A673 (cell line): Measurements from ENCODE around the gene WDFY3. TPM values are rescaled to one million over a fixed set of nuclear protein-coding genes. Genes with fewer than 3 reads are reported as not detected.

Experiments
- BruUV-seq: library from RNA; stranded (reverse); fragments of 400-500 nt; replicated peaks from 2 replicates; lab custom pipeline; 2021; lab: Mats Ljungman, UMichigan
- CTCF ChIA-PET: fragments of 300-600 bp; sonication (Branson Sonifier 250); formaldehyde crosslinking; loops from one replicate; lab custom pipeline; 2022; ENCODE audit warnings: antibody characterized with exemption; lab: Charles Lee
- POLR2A ChIA-PET: fragments of 300-600 bp; sonication (Branson Sonifier 250); formaldehyde crosslinking; loops from one replicate; lab custom pipeline; 2022; ENCODE audit warnings: antibody characterized with exemption; ENCODE audit not compliant: low non-redundant PET; lab: Charles Lee
- DNase-seq: peaks from one replicate; pipeline ENCODE4 v3.0.0-alpha.2; 2015; ENCODE audit warnings: low spot score
- H3K27ac ChIP-seq: fragments of 200-600 bp; sonication (generic); 2 replicates; pipeline ENCODE4 v1.5.1; 2016; ENCODE audit warnings: mixed run types, low read depth, mild to moderate bottlenecking, mixed read lengths, antibody characterized with exemption, low read length; ENCODE audit not compliant: poor library complexity, severe bottlenecking
- H3K27me3 ChIP-seq: fragments of 200-600 bp; sonication (generic); replicated peaks from 2 replicates; pipeline ENCODE4 v1.6.1; 2017; ENCODE audit warnings: mixed run types, low read depth, mild to moderate bottlenecking, mixed read lengths, antibody characterized with exemption, low read length; ENCODE audit not compliant: insufficient read depth, poor library complexity
- H3K36me3 ChIP-seq: fragments of 200-600 bp; sonication (generic); 2 replicates; pipeline ENCODE4 v1.6.1; 2016; ENCODE audit warnings: mixed run types, mild to moderate bottlenecking, mixed read lengths, antibody characterized with exemption, low read length; ENCODE audit not compliant: insufficient read depth, poor library complexity, severe bottlenecking
- H3K4me1 ChIP-seq: fragments of 200-600 bp; sonication (generic); 2 replicates; pipeline ENCODE4 v1.6.1; 2017; ENCODE audit warnings: mixed run types, mild to moderate bottlenecking, mixed read lengths, antibody characterized with exemption, low read length; ENCODE audit not compliant: insufficient read depth, poor library complexity, severe bottlenecking
- H3K4me3 ChIP-seq: fragments of 200-600 bp; sonication (generic); 2 replicates; pipeline ENCODE4 v1.5.1; 2016; ENCODE audit warnings: low read depth, mixed run types, mild to moderate bottlenecking, mixed read lengths, low read length; ENCODE audit not compliant: poor library complexity, severe bottlenecking
- H3K9me3 ChIP-seq: fragments of 200-600 bp; sonication (generic); 2 replicates; pipeline ENCODE4 v1.6.1; 2016; ENCODE audit warnings: mixed run types, low read depth, mild to moderate bottlenecking, mixed read lengths, antibody characterized with exemption, low read length; ENCODE audit not compliant: poor library complexity, severe bottlenecking
- CTCF ChIP-seq: fragments of 300-800, 200-600 bp; sonication (generic); conservative IDR thresholded peaks from 2 replicates; pipeline ENCODE4 v1.5.1; 2017; ENCODE audit warnings: low read depth, mild to moderate bottlenecking, antibody characterized with exemption, low read length, moderate library complexity, mixed read lengths
- EZH2 ChIP-seq: fragments of 200-600 bp; sonication (generic); IDR thresholded peaks from 2 replicates; pipeline ENCODE4 v1.6.1; 2017; ENCODE audit warnings: borderline replicate concordance, low read depth, mild to moderate bottlenecking, mixed read lengths, antibody characterized with exemption, low read length; ENCODE audit not compliant: poor library complexity, severe bottlenecking
- intact Hi-C: fragments of 100-400 bp; cut with micrococcal nuclease; formaldehyde crosslinking; loops from one replicate; pipeline ENCODE4 v1.10.0; 2022; ENCODE audit not compliant: unreplicated experiment
- total RNA-seq: library from RNA; stranded (reverse); gene quantifications from 2 replicates; pipeline ENCODE4 v1.2.3, GENCODE V29; 2021

The WDFY3 gene
- total RNA-seq, 1 experiment from 2014 or later, result 43.4 TPM

GRCh38 chr4:84722720-84723119, 243.8 kb downstream of the WDFY3 start:
- H3K36me3 ChIP-seq, result peaks cover 13% of the 10 kb centered on the region
- BruUV-seq, result no TSS peak
- POLR2A ChIA-PET, result no interaction called here
- H3K27ac ChIP-seq, result no peak overlapping the region
- intact Hi-C loops, result no loop called here
- H3K4me1 ChIP-seq, result no peaks in the 10 kb centered on the region
- H3K4me3 ChIP-seq, result no peak overlapping the region
- CTCF ChIA-PET, result no interaction called here
- H3K27me3 ChIP-seq, result no peaks in the 10 kb centered on the region
- no peak for DNase-seq
- TF ChIP-seq EZH2 (no peak), CTCF (no peak)
- H3K9me3 ChIP-seq, result no peaks in the 10 kb centered on the region

- no peak for TF ChIP-seq CTCF
- TF ChIP-seq EZH2, result no peak
These were observed 247.4 kb downstream of the WDFY3 start for GRCh38 chr4:84719115-84719514.

GRCh38 chr4:84718699-84719098, 247.8 kb downstream of the WDFY3 start:
- Histone ChIP-seq H3K4me3 (no peak overlapping the region), H3K27ac (no peak overlapping the region), H3K9me3 (no peaks in the 10 kb centered on the region), H3K36me3 (peaks cover 17% of the 10 kb centered on the region), H3K4me1 (no peaks in the 10 kb centered on the region), H3K27me3 (no peaks in the 10 kb centered on the region)
- DNase-seq, result no peak
- no TSS peak for BruUV-seq
- POLR2A ChIA-PET, result no interaction called here
- intact Hi-C loops, result no loop called here
- CTCF ChIA-PET, result no interaction called here
- no peak for TF ChIP-seq EZH2
- TF ChIP-seq CTCF, result no peak

More at GRCh38 chr4:84719115-84719514, 247.4 kb downstream of the WDFY3 start:
- intact Hi-C loops, result no loop called here
- Histone ChIP-seq H3K9me3 (no peaks in the 10 kb centered on the region), H3K36me3 (peaks cover 17% of the 10 kb centered on the region), H3K27ac (no peak overlapping the region), H3K27me3 (no peaks in the 10 kb centered on the region), H3K4me3 (no peak overlapping the region), H3K4me1 (no peaks in the 10 kb centered on the region)
- POLR2A ChIA-PET, result no interaction called here
- CTCF ChIA-PET, result no interaction called here
- no peak for DNase-seq
- BruUV-seq, result no TSS peak
